Gastrocnemius medialis (tissue), 4 donors: ENCODE measurements around the gene BEST3. TPM values are rescaled to one million over a fixed set of nuclear protein-coding genes. Genes with fewer than 3 reads are reported as not detected.

Source experiments
- ATAC-seq, 2 donors: fragments of 150-250 bp; one replicate each; pipeline ENCODE4 v1.9.1; 2016
- DNase-seq, 2 donors: peaks; one replicate each; pipeline ENCODE4 v3.0.0-alpha.2; 2019
- H3K27ac ChIP-seq, 4 donors: fragments of 200-600 bp; sonication (generic); 1 replicate in 1 of 4; 2 replicates in 3 of 4; pipeline ENCODE4 v1.5.1; 2016 to 2018; ENCODE audit warnings: mild to moderate bottlenecking in 2 of 4, moderate library complexity in 1 of 4
- H3K27me3 ChIP-seq, 3 donors: fragments of 200-600 bp; sonication (generic) in 2 of 3; 1 replicate in 1 of 3; 2 replicates in 2 of 3; pipeline versions ENCODE4 v1.5.1 to v1.6.0; 2016 to 2019; ENCODE audit warnings: mild to moderate bottlenecking in 1 of 3, moderate library complexity in 1 of 3
- H3K36me3 ChIP-seq, 2 donors: fragments of 200-600 bp; sonication (generic) in 1 of 2; one replicate each; pipeline ENCODE4 v1.5.1; 2017 to 2018
- H3K4me1 ChIP-seq, 2 donors: fragments of 200-600 bp; sonication (generic) in 1 of 2; one replicate each; pipeline ENCODE4 v1.5.1; 2016 to 2017; ENCODE audit warnings: mild to moderate bottlenecking in 2 of 2
- H3K4me3 ChIP-seq, 4 donors: fragments of 200-600 bp; sonication (generic) in 3 of 4; 1 replicate in 1 of 4; 2 replicates in 3 of 4; pipeline ENCODE4 v1.5.1; 2016 to 2019; ENCODE audit warnings: mild to moderate bottlenecking in 2 of 4
- H3K9me3 ChIP-seq, 3 donors: fragments of 200-600 bp; sonication (generic) in 2 of 3; 1 replicate in 1 of 3; 2 replicates in 2 of 3; pipeline ENCODE4 v1.5.1; 2016 to 2019
- CTCF ChIP-seq, 5 experiments: fragments of 450-650 bp in 3 of 5; fragments of 200-600 bp in 2 of 5; sonication (generic) in 2 of 5; IDR thresholded peaks in 4 of 5; conservative IDR thresholded peaks in 1 of 5; 1 replicate in 4 of 5; 2 replicates in 1 of 5; pipeline ENCODE4 v1.5.1; 2016 to 2019; ENCODE audit warnings: antibody characterized with exemption in 5 of 5, mild to moderate bottlenecking in 3 of 5, moderate library complexity in 3 of 5
- POLR2A ChIP-seq, 2 donors: fragments of 450-650 bp; IDR thresholded peaks; one replicate each; pipeline ENCODE4 v1.6.1; 2017; ENCODE audit warnings: antibody characterized with exemption in 2 of 2, mild to moderate bottlenecking in 2 of 2, moderate library complexity in 2 of 2
- in situ Hi-C, 4 donors: fragments of 200-750 bp; cut with MboI; loops; one replicate each; pipeline versions ENCODE4 v1.15.0 to v1.8.0; 2017; ENCODE audit warnings: low sequenced_read_pairs in 4 of 4
- intact Hi-C: fragments of 100-400 bp; cut with DNase I; formaldehyde crosslinking; loops from one replicate; pipeline ENCODE4 v1.15.1; 2023; ENCODE audit warnings: low total_unique reads
- total RNA-seq, 4 donors: library from RNA; depleted of rRNA; stranded (reverse); fragments of >200 nt; gene quantifications; one replicate each; pipeline versions ENCODE4 v1.1.0 to v1.2.3, GENCODE V29; 2016

The BEST3 gene
- total RNA-seq, 4 donors from 2014 or later, result 61.8 to 163 (median 119) TPM

DNA sequence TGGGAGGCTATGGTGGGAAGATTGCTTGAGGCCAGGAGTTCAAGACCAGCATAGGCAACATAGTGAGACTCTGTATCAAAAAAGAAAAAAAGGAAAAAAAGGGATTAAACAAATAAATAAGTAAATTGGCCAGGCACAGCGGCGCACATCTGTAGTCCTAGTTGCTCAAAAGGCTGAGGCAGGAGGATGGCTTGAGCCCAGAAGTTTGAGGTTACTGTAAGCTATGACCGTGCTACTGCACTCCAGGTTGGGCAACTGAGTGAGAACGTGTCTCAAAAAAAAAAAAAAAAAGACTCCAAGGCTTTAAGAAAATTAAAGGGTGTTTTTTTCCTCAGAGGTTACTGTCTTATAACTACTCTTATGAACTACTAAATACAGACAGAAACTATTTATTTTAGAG is 11.7 kb downstream of the BEST3 start:
- no peak for TF ChIP-seq POLR2A (IDR thresholded peaks at IDR 0.05)
- ATAC-seq (no peak), DNase-seq (peak in 1 of 2 donors; percentile 63)
- peak overlapping the region; percentile 77 to 93 (median 90) for H3K27ac ChIP-seq
- intact Hi-C loops, result loop anchor here (5.0 kb wide), 1 partner anchor 100 kb away; the partner anchor contains the start of gene CCT2
- H3K27me3 ChIP-seq, result no peaks in the 10 kb centered on the region
- no peaks in the 10 kb centered on the region for H3K36me3 ChIP-seq
- H3K4me3 ChIP-seq, result no peak overlapping the region
- H3K9me3 ChIP-seq, result no peaks in the 10 kb centered on the region
- in situ Hi-C loops, result no loop called here
- H3K4me1 ChIP-seq, result peaks cover 67 to 77% of the 10 kb centered on the region in 2 donors

DNA sequence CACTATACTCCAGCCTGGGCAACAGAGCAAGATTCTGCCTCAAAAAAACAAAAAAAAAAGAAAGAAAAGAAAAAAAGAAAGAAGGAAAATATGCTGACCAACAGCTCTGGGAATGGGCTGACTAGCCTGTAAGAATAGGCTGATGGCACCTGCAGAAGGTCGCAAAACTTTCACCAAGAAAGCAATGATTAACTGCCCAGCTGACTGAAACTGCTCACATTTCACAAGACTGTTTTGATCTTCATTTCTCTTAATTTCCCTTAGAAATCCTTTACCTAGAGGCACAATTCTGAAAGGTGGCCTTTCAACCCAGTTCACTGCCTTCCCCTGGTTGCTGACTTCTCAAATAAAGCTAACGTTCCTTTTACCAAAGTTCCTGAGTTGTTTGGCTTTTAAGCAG is 12.4 kb downstream of the BEST3 start:
- Histone ChIP-seq H3K27ac (peak overlapping the region; percentile 77 to 93 (median 90)), H3K4me1 (peaks cover 62 to 70% of the 10 kb centered on the region in 2 donors), H3K27me3 (no peaks in the 10 kb centered on the region), H3K4me3 (no peak overlapping the region), H3K9me3 (no peaks in the 10 kb centered on the region), H3K36me3 (no peaks in the 10 kb centered on the region)
- DNase-seq (no peak), ATAC-seq (no peak)
- in situ Hi-C loops, result no loop called here
- no peak for TF ChIP-seq CTCF (IDR thresholded peaks at IDR 0.05 in 4 of 5, conservative IDR thresholded peaks at IDR 0.05 in 1 of 5)
- TF ChIP-seq POLR2A (IDR thresholded peaks at IDR 0.05), result no peak
- intact Hi-C loops, result loop anchor here (5.0 kb wide), 1 partner anchor 99 kb away; the partner anchor contains the start of gene CCT2

- peak overlapping the region; percentile 77 to 93 (median 90) for H3K27ac ChIP-seq
- H3K4me1 ChIP-seq, result peaks cover 52 to 62% of the 10 kb centered on the region in 2 donors
- no peak overlapping the region for H3K4me3 ChIP-seq
- H3K36me3 ChIP-seq, result no peaks in the 10 kb centered on the region
- in situ Hi-C loops (no loop called here), intact Hi-C loops (loop anchor here (5.0 kb wide), 1 partner anchor 99 kb away; the partner anchor contains the start of gene CCT2)
- H3K27me3 ChIP-seq, result no peaks in the 10 kb centered on the region
- ATAC-seq (peak; percentile 84), DNase-seq (peak; percentile 84 to 88)
- TF ChIP-seq POLR2A (IDR thresholded peaks at IDR 0.05) (peak in 1 of 2 donors; percentile 69), CTCF (IDR thresholded peaks at IDR 0.05 in 4 of 5, conservative IDR thresholded peaks at IDR 0.05 in 1 of 5) (no peak)
- H3K9me3 ChIP-seq, result no peaks in the 10 kb centered on the region
Observed at GRCh38 chr12:69685810-69686209, 13.3 kb downstream of the BEST3 start.

DNA sequence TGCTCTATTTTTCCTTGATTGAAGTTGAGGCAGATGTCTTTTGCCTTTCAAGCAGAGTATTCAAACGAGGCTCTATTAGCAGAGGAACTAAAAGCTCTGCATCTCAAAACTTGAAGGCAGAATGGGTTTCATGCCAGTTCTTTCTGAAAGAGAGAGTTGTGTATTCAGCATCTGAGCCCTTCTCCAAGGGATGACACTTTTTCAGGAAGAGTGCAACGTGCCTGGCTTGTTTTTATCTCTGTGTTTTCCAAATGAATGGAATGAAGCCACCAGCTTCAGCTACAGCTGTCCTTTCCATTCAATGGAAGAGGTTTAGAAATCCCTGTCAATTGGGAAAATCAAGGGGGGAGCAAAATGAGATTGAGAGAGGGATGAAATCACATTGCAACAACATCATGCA is 14.6 kb downstream of the BEST3 start:
- peaks cover 39 to 49% of the 10 kb centered on the region in 2 donors for H3K4me1 ChIP-seq
- no peak for TF ChIP-seq CTCF (IDR thresholded peaks at IDR 0.05 in 4 of 5, conservative IDR thresholded peaks at IDR 0.05 in 1 of 5)
- TF ChIP-seq POLR2A (IDR thresholded peaks at IDR 0.05), result no peak
- no peak for ATAC-seq

GRCh38 chr12:69682110-69682755 is 16.9 kb downstream of the BEST3 start:
- no peak for TF ChIP-seq CTCF (IDR thresholded peaks at IDR 0.05 in 4 of 5, conservative IDR thresholded peaks at IDR 0.05 in 1 of 5)
- no peak for TF ChIP-seq POLR2A (IDR thresholded peaks at IDR 0.05)
- peaks cover 0 to 18% of the 10 kb centered on the region in 2 donors for H3K36me3 ChIP-seq
- H3K4me3 ChIP-seq, result no peak overlapping the region
- no peak for ATAC-seq
- peaks cover 24 to 29% of the 10 kb centered on the region in 2 donors for H3K4me1 ChIP-seq
- DNase-seq, result no peak
- H3K27me3 ChIP-seq, result no peaks in the 10 kb centered on the region
- H3K27ac ChIP-seq, result peak overlapping the region in 2 of 4 donors; percentile 14 to 92
- no peaks in the 10 kb centered on the region for H3K9me3 ChIP-seq
- in situ Hi-C loops, result no loop called here
- intact Hi-C loops, result no loop called here

More for the DNA sequence above, 14.6 kb downstream of the BEST3 start:
- no peaks in the 10 kb centered on the region for H3K27me3 ChIP-seq
- no peaks in the 10 kb centered on the region for H3K36me3 ChIP-seq
- in situ Hi-C loops (no loop called here), intact Hi-C loops (no loop called here)
- no peaks in the 10 kb centered on the region for H3K9me3 ChIP-seq
- no peak for DNase-seq
- no peak overlapping the region for H3K4me3 ChIP-seq
- H3K27ac ChIP-seq, result peak overlapping the region; percentile 39 to 93 (median 90)
